Fibroblast of lung (primary cell): ENCODE data around the gene ORM2. TPM values are rescaled to one million over a fixed set of nuclear protein-coding genes. Genes with fewer than 3 reads are reported as not detected.

Experiments used
- DNase-seq, 2 donors: peaks; one replicate each; pipeline versions ENCODE4 v3.0.0 to v3.0.0-alpha.2; 2010; ENCODE audit warnings: low read depth in 2 of 2
- H2AFZ ChIP-seq: 2 replicates; pipeline ENCODE4 v1.5.1; 2012; ENCODE audit warnings: low read length, control low read depth, inconsistent platforms
- H3K27ac ChIP-seq: 2 replicates; pipeline ENCODE4 v1.5.1; 2011; ENCODE audit warnings: low read length, control low read depth; ENCODE audit not compliant: insufficient read depth
- H3K27me3 ChIP-seq: 2 replicates; pipeline ENCODE4 v1.5.1; 2011; ENCODE audit warnings: mild to moderate bottlenecking, low read length; ENCODE audit not compliant: control insufficient read depth, insufficient read depth
- H3K36me3 ChIP-seq: 2 replicates; pipeline ENCODE4 v1.5.1; 2011; ENCODE audit warnings: low read length; ENCODE audit not compliant: control insufficient read depth, insufficient read depth
- H3K4me1 ChIP-seq: 2 replicates; pipeline ENCODE4 v1.5.1; 2011; ENCODE audit warnings: low read length; ENCODE audit not compliant: control insufficient read depth, insufficient read depth; ENCODE audit errors: extremely low read depth
- H3K4me2 ChIP-seq: 2 replicates; pipeline ENCODE4 v1.5.1; 2011; ENCODE audit warnings: low read length, control low read depth; ENCODE audit not compliant: insufficient read depth; ENCODE audit errors: extremely low read depth
- H3K4me3 ChIP-seq, 4 experiments: fragments of 200-600 bp in 1 of 4; sonication (generic) in 1 of 4; replicated peaks in 1 of 4; 2 replicates each; pipeline ENCODE4 v1.5.1; 2011 to 2016; ENCODE audit warnings: low read length in 4 of 4, low read depth in 3 of 4, mild to moderate bottlenecking in 3 of 4, control low read depth in 2 of 4, inconsistent platforms in 1 of 4, mixed read lengths in 1 of 4; ENCODE audit not compliant: insufficient read depth in 1 of 4; ENCODE audit errors: control extremely low read depth in 1 of 4
- H3K79me2 ChIP-seq: 2 replicates; pipeline ENCODE4 v1.5.1; 2012; ENCODE audit warnings: mild to moderate bottlenecking, low read length, inconsistent platforms; ENCODE audit not compliant: control insufficient read depth, insufficient read depth
- H3K9ac ChIP-seq: 2 replicates; pipeline ENCODE4 v1.5.1; 2011; ENCODE audit warnings: mild to moderate bottlenecking, low read length, control low read depth; ENCODE audit not compliant: insufficient read depth
- H3K9me3 ChIP-seq: 2 replicates; pipeline ENCODE4 v1.5.1; 2012; ENCODE audit warnings: low read depth, low read length; ENCODE audit not compliant: control insufficient read depth, insufficient read depth
- H4K20me1 ChIP-seq: 2 replicates; pipeline ENCODE4 v1.5.1; 2011; ENCODE audit warnings: low read length; ENCODE audit not compliant: control insufficient read depth, insufficient read depth; ENCODE audit errors: extremely low read depth
- CTCF ChIP-seq, 2 donors: IDR thresholded peaks in 1 of 2; conservative IDR thresholded peaks in 1 of 2; 1 replicate in 1 of 2; 2 replicates in 1 of 2; pipeline ENCODE4 v1.5.1; 2011 to 2012; ENCODE audit warnings: low read length in 2 of 2, control low read depth in 1 of 2, inconsistent platforms in 1 of 2, low read depth in 1 of 2, mild to moderate bottlenecking in 1 of 2
- EZH2 ChIP-seq: IDR thresholded peaks from 2 replicates; pipeline ENCODE4 v1.5.1; 2012; ENCODE audit warnings: low read length, control low read depth, mild to moderate bottlenecking; ENCODE audit errors: missing control alignments
- polyA plus RNA-seq, 2 donors: library from polyadenylated mRNA; depleted of rRNA in 1 of 2; stranded (reverse) in 1 of 2; unstranded in 1 of 2; fragments of >200 nt; gene quantifications; 2 replicates each; pipeline ENCODE4 v1.2.1, GENCODE V29; 2011 to 2012; ENCODE audit warnings: missing spikeins in 1 of 2
- total RNA-seq: library from RNA; depleted of rRNA; stranded (reverse); fragments of >200 nt; gene quantifications from 2 replicates; pipeline ENCODE4 v1.2.1, GENCODE V29; 2014

ORM2 gene
- total and polyA plus RNA-seq, 2 donors (not counting 1 experiment from before 2014, with no cell fraction given): not detected

DNA sequence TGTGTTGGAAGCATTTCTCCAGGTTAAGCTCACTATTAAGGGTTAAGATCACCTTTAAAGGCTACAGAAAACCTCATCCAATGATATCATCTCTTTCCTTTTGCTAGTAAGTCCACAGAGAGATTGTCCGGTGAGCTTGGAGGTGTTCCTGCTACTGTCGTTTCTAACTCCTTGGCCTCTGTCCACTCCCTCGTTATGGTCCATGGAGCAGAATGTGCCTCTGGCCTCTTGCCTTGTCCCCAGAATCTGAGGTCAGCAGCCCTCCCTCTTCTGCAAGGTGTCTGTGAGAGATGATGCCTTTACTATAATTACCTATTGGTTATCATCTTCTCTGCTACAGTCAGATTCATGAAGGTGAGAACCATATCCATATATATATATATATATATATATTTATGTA lies 15.0 kb downstream of the ORM2 start:
- peaks cover 24% of the 10 kb centered on the region for H3K36me3 ChIP-seq

DNA sequence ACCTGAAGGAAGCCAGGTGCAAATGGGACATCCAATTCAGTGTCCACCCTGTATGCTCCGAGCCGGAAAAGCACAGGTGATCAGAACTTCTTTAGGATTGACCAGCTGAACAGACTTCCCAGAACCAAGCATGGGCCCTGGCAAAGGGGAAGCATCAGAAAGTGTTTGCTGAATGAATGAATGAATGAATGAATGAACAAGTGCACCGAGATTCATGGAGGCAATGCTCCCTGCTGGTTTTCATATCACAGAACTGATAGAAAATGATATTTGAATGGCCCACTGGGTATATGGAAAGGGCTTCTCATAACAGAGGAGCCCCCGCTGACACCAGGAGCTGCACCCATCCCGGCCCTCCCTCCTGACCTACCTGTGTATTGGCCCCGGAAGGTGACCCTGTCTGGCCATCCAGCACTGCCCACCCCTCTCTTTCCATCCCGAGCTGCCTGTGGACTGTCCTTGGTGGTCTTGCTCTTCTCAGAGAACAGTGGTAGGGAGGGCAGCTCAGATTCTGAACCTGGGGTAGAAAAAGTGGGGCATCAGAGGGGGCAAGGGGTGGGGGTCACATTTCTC lies 15.9 kb downstream of the ORM2 start:
- no peaks in the 10 kb centered on the region for H3K9me3 ChIP-seq
- no peak overlapping the region for H3K4me2 ChIP-seq
- no peak overlapping the region for H3K27ac ChIP-seq
- TF ChIP-seq EZH2 (no peak), CTCF (conservative IDR thresholded peaks at IDR 0.05 in 1 of 2, IDR thresholded peaks at IDR 0.05 in 1 of 2; ENCODE audit: low read depth in 1 of 2, low read length in 2 of 2) (no peak)
- peaks cover 13% of the 10 kb centered on the region for H3K4me1 ChIP-seq
- H3K4me3 ChIP-seq: no peak overlapping the region
- DNase-seq: no peak
- H3K27me3 ChIP-seq: no peaks in the 10 kb centered on the region
- H3K36me3 ChIP-seq: peaks cover 28% of the 10 kb centered on the region
- no peaks in the 10 kb centered on the region for H4K20me1 ChIP-seq
- H2AFZ ChIP-seq: no peak overlapping the region
- no peaks in the 10 kb centered on the region for H3K79me2 ChIP-seq
- H3K9ac ChIP-seq: no peak overlapping the region

More for the DNA sequence above, 15.0 kb downstream of the ORM2 start:
- no peaks in the 10 kb centered on the region for H3K27me3 ChIP-seq
- H3K9me3 ChIP-seq: no peaks in the 10 kb centered on the region
- H3K27ac ChIP-seq: no peak overlapping the region
- no peaks in the 10 kb centered on the region for H3K79me2 ChIP-seq
- H3K4me1 ChIP-seq: peaks cover 11% of the 10 kb centered on the region
- no peak overlapping the region for H3K4me2 ChIP-seq
- no peaks in the 10 kb centered on the region for H4K20me1 ChIP-seq
- H3K4me3 ChIP-seq: no peak overlapping the region
- TF ChIP-seq EZH2 (no peak), CTCF (conservative IDR thresholded peaks at IDR 0.05 in 1 of 2, IDR thresholded peaks at IDR 0.05 in 1 of 2; ENCODE audit: low read depth in 1 of 2, low read length in 2 of 2) (no peak)
- no peak overlapping the region for H2AFZ ChIP-seq
- no peak for DNase-seq
- no peak overlapping the region for H3K9ac ChIP-seq

DNA sequence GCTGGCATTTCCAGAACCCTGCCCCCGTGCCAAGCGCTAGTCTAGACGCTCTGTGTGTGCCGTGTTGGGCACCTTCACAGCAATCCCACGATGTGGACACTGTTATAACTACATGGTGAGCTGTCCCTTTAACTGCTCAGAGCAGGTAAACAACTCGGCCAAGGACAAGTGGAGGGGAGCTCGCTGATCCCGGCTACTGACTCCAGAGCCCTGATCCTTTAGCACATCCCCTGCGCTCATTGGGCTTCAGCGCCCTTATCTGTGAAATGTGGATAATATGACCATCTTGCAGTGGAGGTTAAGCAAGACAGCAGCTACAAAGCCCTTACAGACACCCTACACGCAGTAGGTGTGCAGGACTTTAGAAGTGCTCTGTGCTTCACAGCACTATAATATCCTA lies 16.5 kb downstream of the ORM2 start:
- H3K27ac ChIP-seq: no peak overlapping the region
- no peaks in the 10 kb centered on the region for H4K20me1 ChIP-seq
- no peak overlapping the region for H2AFZ ChIP-seq
- DNase-seq: no peak
- no peak overlapping the region for H3K4me2 ChIP-seq
- H3K4me1 ChIP-seq: peaks cover 13% of the 10 kb centered on the region
- no peak overlapping the region for H3K9ac ChIP-seq
- no peaks in the 10 kb centered on the region for H3K27me3 ChIP-seq
- no peak overlapping the region for H3K4me3 ChIP-seq
- peaks cover 29% of the 10 kb centered on the region for H3K36me3 ChIP-seq
- no peaks in the 10 kb centered on the region for H3K79me2 ChIP-seq
- TF ChIP-seq CTCF (conservative IDR thresholded peaks at IDR 0.05 in 1 of 2, IDR thresholded peaks at IDR 0.05 in 1 of 2; ENCODE audit: low read depth in 1 of 2, low read length in 2 of 2) (no peak), EZH2 (no peak)
- H3K9me3 ChIP-seq: no peaks in the 10 kb centered on the region
